Type B pancreatic cell (in vitro differentiated cells): ENCODE results near the gene PDXP. TPM values are rescaled to one million over a fixed set of nuclear protein-coding genes. Genes with fewer than 3 reads are reported as not detected.

ENCODE experiments used
- DNase-seq: peaks from one replicate; pipeline ENCODE4 v3.0.0; 2021; ENCODE audit warnings: mixed read lengths; ENCODE audit not compliant: unreplicated experiment; ENCODE audit errors: extremely low spot score
- H3K27ac Mint-ChIP-seq: 2 replicates; pipeline ENCODE4 v1.8.0; 2021; ENCODE audit warnings: mild to moderate bottlenecking, mixed read lengths
- H3K27me3 Mint-ChIP-seq: 2 replicates; pipeline ENCODE4 v1.8.0; 2021; ENCODE audit warnings: mixed read lengths
- H3K36me3 Mint-ChIP-seq: 2 replicates; pipeline ENCODE4 v1.8.0; 2021; ENCODE audit warnings: mixed read lengths
- H3K4me1 Mint-ChIP-seq: one replicate; pipeline ENCODE4 v1.8.0; 2021; ENCODE audit warnings: mixed read lengths; ENCODE audit not compliant: unreplicated experiment
- H3K4me3 Mint-ChIP-seq: 2 replicates; pipeline ENCODE4 v1.8.0; 2021; ENCODE audit warnings: mild to moderate bottlenecking, mixed read lengths
- H3K9me3 Mint-ChIP-seq: 2 replicates; pipeline ENCODE4 v1.8.0; 2021; ENCODE audit warnings: mixed read lengths
- CTCF ChIP-seq: fragments of 200-600 bp; sonication (generic); conservative IDR thresholded peaks from 2 replicates; pipeline ENCODE4 v1.5.0; 2021; ENCODE audit warnings: antibody characterized with exemption, mild to moderate bottlenecking
- total RNA-seq: library from RNA; stranded (reverse); gene quantifications from 2 replicates; pipeline ENCODE4 v1.2.1, GENCODE V29; 2021; ENCODE audit warnings: low replicate concordance

PDXP gene
- total RNA-seq, 1 donor from 2014 or later: 30.2 TPM

- Mint-ChIP-seq H3K9me3 (no peaks in the 10 kb centered on the region), H3K27me3 (no peaks in the 10 kb centered on the region), H3K4me3 (peak within 1 kb of the TSS; percentile 91), H3K36me3 (no peaks in the 10 kb centered on the region), H3K4me1 (peaks cover 18% of the 10 kb centered on the region), H3K27ac (peak within 1 kb of the TSS; percentile 84)
- no peak for TF ChIP-seq CTCF
- peak; percentile 83 for DNase-seq
Measured at GRCh38 chr22:37639070-37639760, 19.3 kb upstream of the PDXP start, which contains the start of gene SH3BP1. Gene SH3BP1 (plus strand): TSS chr22:37639669. CDS start chr22:37639788, 119 bp downstream.

GRCh38 chr22:37639771-37640590 is 18.5 kb upstream of the PDXP start:
- H3K27ac Mint-ChIP-seq: peak overlapping the region; percentile 69
- H3K36me3 Mint-ChIP-seq: no peaks in the 10 kb centered on the region
- DNase-seq: no peak
- TF ChIP-seq CTCF: no peak
- H3K27me3 Mint-ChIP-seq: no peaks in the 10 kb centered on the region
- H3K4me3 Mint-ChIP-seq: peak overlapping the region; percentile 91
- H3K9me3 Mint-ChIP-seq: no peaks in the 10 kb centered on the region
- peaks cover 12% of the 10 kb centered on the region for H3K4me1 Mint-ChIP-seq

GRCh38 chr22:37640591-37641560 is 17.6 kb upstream of the PDXP start:
- Mint-ChIP-seq H3K4me3 (peak overlapping the region; percentile 91), H3K9me3 (no peaks in the 10 kb centered on the region), H3K4me1 (peaks cover 12% of the 10 kb centered on the region), H3K27ac (peak overlapping the region; percentile 69), H3K36me3 (no peaks in the 10 kb centered on the region), H3K27me3 (no peaks in the 10 kb centered on the region)
- no peak for DNase-seq
- no peak for TF ChIP-seq CTCF

- H3K4me1 Mint-ChIP-seq: peaks cover 12% of the 10 kb centered on the region
- no peaks in the 10 kb centered on the region for H3K27me3 Mint-ChIP-seq
- no peak for TF ChIP-seq CTCF
- H3K36me3 Mint-ChIP-seq: no peaks in the 10 kb centered on the region
- H3K27ac Mint-ChIP-seq: no peak overlapping the region
- no peaks in the 10 kb centered on the region for H3K9me3 Mint-ChIP-seq
- H3K4me3 Mint-ChIP-seq: peak overlapping the region; percentile 31
- DNase-seq: no peak
Measured at GRCh38 chr22:37641561-37641949, 17.0 kb upstream of the PDXP start.

- H3K9me3 Mint-ChIP-seq: no peaks in the 10 kb centered on the region
- peak; percentile 92 for DNase-seq
- peak overlapping the region; percentile 39 for H3K4me3 Mint-ChIP-seq
- H3K27me3 Mint-ChIP-seq: no peaks in the 10 kb centered on the region
- peak overlapping the region; percentile 34 for H3K27ac Mint-ChIP-seq
- peaks cover 12% of the 10 kb centered on the region for H3K4me1 Mint-ChIP-seq
- H3K36me3 Mint-ChIP-seq: no peaks in the 10 kb centered on the region
- peak; percentile 94 for TF ChIP-seq CTCF
Measured at GRCh38 chr22:37643225-37643847, 15.2 kb upstream of the PDXP start.
